HepG2 (cell line): Measurements from ENCODE around the gene TRPT1. TPM values are rescaled to one million over a fixed set of nuclear protein-coding genes. Genes with fewer than 3 reads are reported as not detected.

Experiments
- ATF6 ChIP-seq: sonication (generic); formaldehyde crosslinking; conservative IDR thresholded peaks from 2 replicates; pipeline ENCODE4 v1.4.0; 2020; ENCODE audit warnings: missing genetic modification reagents
- BATF2 ChIP-seq: sonication (generic); formaldehyde crosslinking; IDR thresholded peaks from 2 replicates; pipeline ENCODE4 v1.8.0; 2022; ENCODE audit warnings: mild to moderate bottlenecking, missing genetic modification reagents, moderate library complexity
- CBX5 ChIP-seq: sonication (generic); formaldehyde crosslinking; IDR thresholded peaks from 2 replicates; pipeline ENCODE4 v1.4.0; 2020; ENCODE audit warnings: missing genetic modification reagents, borderline replicate concordance
- CREM ChIP-seq, 2 experiments: sonication (generic) in 1 of 2; formaldehyde crosslinking in 1 of 2; IDR thresholded peaks; 2 replicates each; pipeline versions ENCODE4 v1.4.0 to v1.6.1; 2016 to 2020; ENCODE audit warnings: antibody characterized with exemption in 1 of 2, mild to moderate bottlenecking in 1 of 2, missing genetic modification reagents in 1 of 2
- DNMT3B ChIP-seq: conservative IDR thresholded peaks from 2 replicates; pipeline ENCODE4 v1.6.1; 2016; ENCODE audit warnings: missing biosample characterization, control low read depth
- DRAP1 ChIP-seq: IDR thresholded peaks from 2 replicates; pipeline ENCODE4 v1.6.1; 2016; ENCODE audit warnings: missing genetic modification reagents, missing compliant biosample characterization
- KDM6A ChIP-seq: IDR thresholded peaks from 2 replicates; pipeline ENCODE4 v1.6.1; 2016; ENCODE audit warnings: low read depth
- KLF6 ChIP-seq: IDR thresholded peaks from 2 replicates; pipeline ENCODE4 v1.8.0; 2016; ENCODE audit warnings: missing biosample characterization, missing genetic modification reagents
- NFIC ChIP-seq: IDR thresholded peaks from 2 replicates; pipeline ENCODE4 v1.6.1; 2012; ENCODE audit warnings: mild to moderate bottlenecking, low read length, inconsistent platforms
- RELA ChIP-seq: sonication (generic); formaldehyde crosslinking; IDR thresholded peaks from 2 replicates; pipeline ENCODE4 v1.4.0; 2020; ENCODE audit warnings: missing genetic modification reagents
- RERE ChIP-seq: IDR thresholded peaks from 2 replicates; pipeline ENCODE4 v1.6.1; 2016; ENCODE audit warnings: low read depth, missing genetic modification reagents, missing compliant biosample characterization
- SP2 ChIP-seq: sonication (generic); formaldehyde crosslinking; IDR thresholded peaks from 2 replicates; pipeline ENCODE4 v1.5.1; 2020; ENCODE audit warnings: mild to moderate bottlenecking, missing genetic modification reagents
- TFE3 ChIP-seq: IDR thresholded peaks from 2 replicates; pipeline ENCODE4 v1.6.1; 2016
- ZNF281 ChIP-seq: sonication (generic); formaldehyde crosslinking; IDR thresholded peaks from 2 replicates; pipeline ENCODE4 v1.4.0; 2020; ENCODE audit warnings: missing genetic modification reagents, borderline replicate concordance
- ZNF780A ChIP-seq: sonication (generic); formaldehyde crosslinking; IDR thresholded peaks from 2 replicates; pipeline ENCODE4 v1.8.0; 2022; ENCODE audit warnings: mild to moderate bottlenecking, missing genetic modification reagents, moderate library complexity
- polyA plus RNA-seq, 8 experiments: library from polyadenylated mRNA; depleted of rRNA in 3 of 8; stranded (reverse) in 7 of 8; unstranded in 1 of 8; fragments of >200 nt; fragmentation: Illumina TruSeq in 4 of 8; extraction: Trizol in 4 of 8; gene quantifications; 2 replicates each; pipeline versions ENCODE4 v1.2.1 to v1.2.3, GENCODE V29; 2011 to 2016; ENCODE audit warnings: low read depth in 4 of 8, missing spikeins in 1 of 8, mixed read lengths in 1 of 8; ENCODE audit not compliant: insufficient read depth in 1 of 8
- total RNA-seq, 5 experiments: library from RNA; depleted of rRNA; stranded (reverse); fragments of >200 nt; fragmentation: Illumina TruSeq; extraction: Trizol; gene quantifications; 2 replicates each; pipeline ENCODE4 v1.2.3, GENCODE V29; 2016; ENCODE audit warnings: low read depth in 1 of 5

Gene TRPT1
- total and polyA plus RNA-seq, 2 of the 13 experiments (the other 11 are each of a cell fraction or from before 2014, with no cell fraction given) = 24.8 to 40.7 TPM

- TF ChIP-seq TFE3 (CRISPR knock-in tag) (peak; percentile 30; the same call in 1 of the 2 replicates), CREM (IDR thresholded peaks at IDR 0.05) (peak; percentile 98), CREM (CRISPR knock-in tag; IDR thresholded peaks at IDR 0.05) (no peak), RERE (CRISPR knock-in tag) (no peak), ZNF281 (CRISPR knock-in tag) (no peak), DRAP1 (CRISPR knock-in tag) (peak; percentile 70), SP2 (CRISPR knock-in tag) (peak; percentile 91), NFIC (peak; percentile 15; the same call in 1 of the 2 replicates), ZNF780A (CRISPR knock-in tag) (no peak), ATF6 (CRISPR knock-in tag) (0 out of 2 replicates have a peak, but pooled peaks have one; percentile 54), KDM6A (CRISPR knock-in tag) (no peak), RELA (CRISPR knock-in tag) (peak; percentile 55; the same call in 1 of the 2 replicates), CBX5 (CRISPR knock-in tag) (peak; percentile 34; the same call in 1 of the 2 replicates), KLF6 (CRISPR knock-in tag) (peak; percentile 79), BATF2 (CRISPR knock-in tag) (no peak; the same call in 1 of the 2 replicates), DNMT3B (CRISPR knock-in tag) (0 out of 2 replicates have a peak, but pooled peaks have one; percentile 16)
Observed at GRCh38 chr11:64269540-64270220, 43.7 kb upstream of the TRPT1 start (continued).
